Astrocyte (in vitro differentiated cells and primary cell): ENCODE data around the gene PKP2. TPM values are rescaled to one million over a fixed set of nuclear protein-coding genes. Genes with fewer than 3 reads are reported as not detected.

ENCODE experiments used
- DNase-seq: peaks from one replicate; pipeline ENCODE4 v3.0.0-alpha.2; 2010; ENCODE audit warnings: low read depth
- FAIRE-seq: peaks from 2 replicates; lab custom pipeline; 2011; peaks lifted over from hg19 to GRCh38; lab: Jason Lieb, UNC
- H2AFZ ChIP-seq: 2 replicates; pipeline ENCODE4 v1.6.0; 2012; ENCODE audit warnings: low read depth, low read length, inconsistent platforms
- H3K27ac ChIP-seq: 2 replicates; pipeline ENCODE4 v1.5.1; 2011; ENCODE audit warnings: low read depth, low read length, inconsistent platforms
- H3K27me3 ChIP-seq: 2 replicates; pipeline ENCODE4 v1.6.0; 2011; ENCODE audit warnings: low read length, inconsistent platforms; ENCODE audit not compliant: insufficient read depth
- H3K36me3 ChIP-seq: 2 replicates; pipeline ENCODE4 v1.5.1; 2011; ENCODE audit warnings: low read length, inconsistent platforms; ENCODE audit not compliant: insufficient read depth
- H3K4me1 ChIP-seq: 2 replicates; pipeline ENCODE4 v1.5.1; 2011; ENCODE audit warnings: low read length, inconsistent platforms; ENCODE audit not compliant: insufficient read depth
- H3K4me2 ChIP-seq: 2 replicates; pipeline ENCODE4 v1.6.0; 2012; ENCODE audit warnings: low read length, inconsistent platforms
- H3K4me3 ChIP-seq: 2 replicates; pipeline ENCODE4 v1.5.1; 2011; ENCODE audit warnings: low read depth, mild to moderate bottlenecking, low read length, inconsistent platforms; ENCODE audit not compliant: insufficient read depth
- H3K79me2 ChIP-seq: 2 replicates; pipeline ENCODE4 v1.6.0; 2012; ENCODE audit warnings: mild to moderate bottlenecking, low read length, inconsistent platforms; ENCODE audit not compliant: insufficient read depth
- H3K9ac ChIP-seq: 2 replicates; pipeline ENCODE4 v1.6.0; 2012; ENCODE audit warnings: mild to moderate bottlenecking, low read length, inconsistent platforms
- H3K9me3 ChIP-seq: 2 replicates; pipeline ENCODE4 v1.5.1; 2012; ENCODE audit warnings: low read depth, mild to moderate bottlenecking, low read length, inconsistent platforms; ENCODE audit not compliant: insufficient read depth
- H4K20me1 ChIP-seq: 2 replicates; pipeline ENCODE4 v1.6.0; 2012; ENCODE audit warnings: low read length, inconsistent platforms; ENCODE audit not compliant: insufficient read depth
- H3K27ac Mint-ChIP-seq: one replicate; pipeline ENCODE4 v1.8.0; 2021; ENCODE audit warnings: mild to moderate bottlenecking, mixed read lengths; ENCODE audit not compliant: unreplicated experiment
- H3K27me3 Mint-ChIP-seq: one replicate; pipeline ENCODE4 v1.8.0; 2021; ENCODE audit warnings: low read depth, mixed read lengths; ENCODE audit not compliant: unreplicated experiment
- H3K36me3 Mint-ChIP-seq: one replicate; pipeline ENCODE4 v1.8.0; 2021; ENCODE audit warnings: low read depth, mixed read lengths; ENCODE audit not compliant: unreplicated experiment
- H3K4me1 Mint-ChIP-seq: one replicate; pipeline ENCODE4 v1.8.0; 2021; ENCODE audit warnings: low read depth, mixed read lengths; ENCODE audit not compliant: unreplicated experiment
- H3K4me3 Mint-ChIP-seq: one replicate; pipeline ENCODE4 v1.8.0; 2021; ENCODE audit warnings: mild to moderate bottlenecking, moderate library complexity, mixed read lengths; ENCODE audit not compliant: unreplicated experiment
- H3K9me3 Mint-ChIP-seq: one replicate; pipeline ENCODE4 v1.8.0; 2021; ENCODE audit warnings: mild to moderate bottlenecking, mixed read lengths; ENCODE audit not compliant: unreplicated experiment
- EZH2 ChIP-seq: IDR thresholded peaks from 2 replicates; pipeline ENCODE4 v1.6.1; 2012; ENCODE audit warnings: mild to moderate bottlenecking, low read length, inconsistent platforms; ENCODE audit not compliant: insufficient read depth
- total RNA-seq: library from RNA; stranded (reverse); gene quantifications from 2 replicates; pipeline ENCODE4 v1.2.1, GENCODE V29; 2021
- TF ChIP-seq, protein P1 (sequence below): IDR thresholded peaks from 2 replicates; pipeline ENCODE4 v1.5.1; 2011; ENCODE audit warnings: low read depth, mild to moderate bottlenecking, inconsistent platforms, low read length, moderate library complexity; ENCODE audit not compliant: insufficient read depth

PKP2 gene
- total RNA-seq, 1 donor from 2014 or later: 35.4 TPM

DNA sequence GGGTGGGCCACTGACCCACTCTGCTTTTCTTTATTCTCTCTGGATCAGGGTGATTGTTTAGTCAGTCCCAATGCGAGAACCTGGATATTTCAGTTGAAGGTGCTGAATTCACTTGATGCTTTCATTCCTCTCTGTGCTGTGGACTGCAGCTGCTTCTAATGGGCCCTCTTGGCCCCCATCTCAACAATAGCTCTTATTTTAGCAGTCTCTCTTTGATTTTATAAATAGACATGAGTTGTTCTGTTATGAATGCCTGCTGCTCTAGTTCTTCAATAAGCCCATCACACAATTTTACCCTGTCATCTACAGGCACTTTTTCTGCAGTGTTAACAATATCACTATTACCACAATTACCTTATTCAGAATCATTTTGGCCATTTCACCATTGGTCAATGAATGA, 86.7 kb downstream of the PKP2 start:
- Histone ChIP-seq H3K4me1 (no peaks in the 10 kb centered on the region), H3K79me2 (no peaks in the 10 kb centered on the region), H3K4me2 (no peak overlapping the region), H2AFZ (no peak overlapping the region), H3K4me3 (no peak overlapping the region), H3K27me3 (no peaks in the 10 kb centered on the region), H3K36me3 (no peaks in the 10 kb centered on the region), H3K9me3 (no peaks in the 10 kb centered on the region), H3K27ac (no peak overlapping the region), H3K9ac (no peak overlapping the region), H4K20me1 (no peaks in the 10 kb centered on the region)
- Mint-ChIP-seq H3K27me3 (no peaks in the 10 kb centered on the region), H3K27ac (no peak overlapping the region), H3K36me3 (peaks cover 30% of the 10 kb centered on the region), H3K4me3 (no peak overlapping the region), H3K9me3 (peaks cover 21% of the 10 kb centered on the region), H3K4me1 (peaks cover 6% of the 10 kb centered on the region)
- DNase-seq (no peak), FAIRE-seq (no peak)
- TF ChIP-seq, protein P1, sequence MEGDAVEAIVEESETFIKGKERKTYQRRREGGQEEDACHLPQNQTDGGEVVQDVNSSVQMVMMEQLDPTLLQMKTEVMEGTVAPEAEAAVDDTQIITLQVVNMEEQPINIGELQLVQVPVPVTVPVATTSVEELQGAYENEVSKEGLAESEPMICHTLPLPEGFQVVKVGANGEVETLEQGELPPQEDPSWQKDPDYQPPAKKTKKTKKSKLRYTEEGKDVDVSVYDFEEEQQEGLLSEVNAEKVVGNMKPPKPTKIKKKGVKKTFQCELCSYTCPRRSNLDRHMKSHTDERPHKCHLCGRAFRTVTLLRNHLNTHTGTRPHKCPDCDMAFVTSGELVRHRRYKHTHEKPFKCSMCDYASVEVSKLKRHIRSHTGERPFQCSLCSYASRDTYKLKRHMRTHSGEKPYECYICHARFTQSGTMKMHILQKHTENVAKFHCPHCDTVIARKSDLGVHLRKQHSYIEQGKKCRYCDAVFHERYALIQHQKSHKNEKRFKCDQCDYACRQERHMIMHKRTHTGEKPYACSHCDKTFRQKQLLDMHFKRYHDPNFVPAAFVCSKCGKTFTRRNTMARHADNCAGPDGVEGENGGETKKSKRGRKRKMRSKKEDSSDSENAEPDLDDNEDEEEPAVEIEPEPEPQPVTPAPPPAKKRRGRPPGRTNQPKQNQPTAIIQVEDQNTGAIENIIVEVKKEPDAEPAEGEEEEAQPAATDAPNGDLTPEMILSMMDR: no peak
- TF ChIP-seq EZH2: no peak

- H3K27me3 Mint-ChIP-seq: no peaks in the 10 kb centered on the region
- FAIRE-seq (no peak), DNase-seq (no peak)
- Histone ChIP-seq H3K79me2 (no peaks in the 10 kb centered on the region), H3K9ac (no peak overlapping the region), H2AFZ (no peak overlapping the region), H3K4me1 (no peaks in the 10 kb centered on the region), H3K27me3 (no peaks in the 10 kb centered on the region), H3K4me3 (no peak overlapping the region), H3K36me3 (no peaks in the 10 kb centered on the region), H3K27ac (no peak overlapping the region), H4K20me1 (no peaks in the 10 kb centered on the region), H3K9me3 (no peaks in the 10 kb centered on the region), H3K4me2 (no peak overlapping the region)
- H3K4me3 Mint-ChIP-seq: no peak overlapping the region
- H3K36me3 Mint-ChIP-seq: peaks cover 30% of the 10 kb centered on the region
- H3K9me3 Mint-ChIP-seq: peaks cover 21% of the 10 kb centered on the region
- H3K27ac Mint-ChIP-seq: no peak overlapping the region
- TF ChIP-seq, protein P1: no peak
- TF ChIP-seq EZH2: no peak
- peaks cover 6% of the 10 kb centered on the region for H3K4me1 Mint-ChIP-seq
Observed at GRCh38 chr12:32809196-32809595, 87.4 kb downstream of the PKP2 start.

DNA sequence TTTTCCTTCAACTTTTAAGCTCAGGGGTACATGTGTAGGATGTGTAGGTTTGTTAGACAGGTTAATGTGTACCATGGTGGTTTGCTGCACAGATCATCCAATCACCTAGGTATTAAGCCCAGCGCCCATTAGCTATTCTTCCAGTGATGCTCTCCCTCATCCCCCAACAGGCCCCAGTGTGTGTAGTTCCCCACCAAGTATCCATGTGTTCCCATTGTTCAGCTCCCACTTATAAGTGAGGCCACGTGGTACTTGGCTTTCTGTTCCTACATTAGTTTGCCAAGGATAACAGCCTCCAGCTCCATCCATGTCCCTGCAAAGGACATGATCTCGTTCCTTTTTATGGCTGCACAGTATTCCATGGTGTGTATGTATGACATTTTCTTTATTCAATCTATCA, 92.3 kb downstream of the PKP2 start:
- Mint-ChIP-seq H3K27ac (no peak overlapping the region), H3K4me3 (no peak overlapping the region), H3K36me3 (peaks cover 31% of the 10 kb centered on the region), H3K4me1 (no peaks in the 10 kb centered on the region), H3K9me3 (peaks cover 21% of the 10 kb centered on the region), H3K27me3 (no peaks in the 10 kb centered on the region)
- Histone ChIP-seq H3K4me1 (no peaks in the 10 kb centered on the region), H3K9ac (no peak overlapping the region), H3K9me3 (no peaks in the 10 kb centered on the region), H3K4me2 (no peak overlapping the region), H3K27ac (no peak overlapping the region), H4K20me1 (no peaks in the 10 kb centered on the region), H3K4me3 (no peak overlapping the region), H2AFZ (no peak overlapping the region), H3K27me3 (no peaks in the 10 kb centered on the region), H3K36me3 (no peaks in the 10 kb centered on the region), H3K79me2 (no peaks in the 10 kb centered on the region)
- TF ChIP-seq EZH2: no peak
- TF ChIP-seq, protein P1: no peak
- FAIRE-seq (no peak), DNase-seq (no peak)
